ENCODE measurements around the gene AGPAT4.

AGPAT4 gene

DNA sequence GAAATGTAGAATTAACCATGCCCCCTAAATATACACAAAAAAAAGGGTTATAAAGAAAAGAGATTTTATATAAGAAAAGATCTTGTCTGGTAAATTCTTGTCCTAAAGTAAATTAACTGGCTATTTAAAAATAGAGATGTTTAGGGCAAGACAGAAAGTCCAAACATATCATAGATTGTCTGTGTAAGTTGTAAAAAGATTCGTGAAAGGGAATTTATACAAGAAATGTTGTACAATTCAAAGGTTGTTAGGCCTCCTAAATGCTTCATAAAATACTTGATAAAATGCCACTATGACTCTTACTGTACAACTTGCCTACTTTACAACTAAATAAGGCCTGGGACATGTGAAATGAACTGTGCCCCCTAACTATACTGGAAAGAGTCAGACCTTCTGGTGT is 21.9 kb upstream of the AGPAT4 start:
- DNase-seq (ENCODE audit: low spot score) = no peak
- TF ChIP-seq, protein P1, sequence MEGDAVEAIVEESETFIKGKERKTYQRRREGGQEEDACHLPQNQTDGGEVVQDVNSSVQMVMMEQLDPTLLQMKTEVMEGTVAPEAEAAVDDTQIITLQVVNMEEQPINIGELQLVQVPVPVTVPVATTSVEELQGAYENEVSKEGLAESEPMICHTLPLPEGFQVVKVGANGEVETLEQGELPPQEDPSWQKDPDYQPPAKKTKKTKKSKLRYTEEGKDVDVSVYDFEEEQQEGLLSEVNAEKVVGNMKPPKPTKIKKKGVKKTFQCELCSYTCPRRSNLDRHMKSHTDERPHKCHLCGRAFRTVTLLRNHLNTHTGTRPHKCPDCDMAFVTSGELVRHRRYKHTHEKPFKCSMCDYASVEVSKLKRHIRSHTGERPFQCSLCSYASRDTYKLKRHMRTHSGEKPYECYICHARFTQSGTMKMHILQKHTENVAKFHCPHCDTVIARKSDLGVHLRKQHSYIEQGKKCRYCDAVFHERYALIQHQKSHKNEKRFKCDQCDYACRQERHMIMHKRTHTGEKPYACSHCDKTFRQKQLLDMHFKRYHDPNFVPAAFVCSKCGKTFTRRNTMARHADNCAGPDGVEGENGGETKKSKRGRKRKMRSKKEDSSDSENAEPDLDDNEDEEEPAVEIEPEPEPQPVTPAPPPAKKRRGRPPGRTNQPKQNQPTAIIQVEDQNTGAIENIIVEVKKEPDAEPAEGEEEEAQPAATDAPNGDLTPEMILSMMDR (IDR thresholded peaks at IDR 0.05) = no peak
- no peak overlapping the region for H3K4me3 ChIP-seq
- H3K27ac ChIP-seq = no peak overlapping the region

DNA sequence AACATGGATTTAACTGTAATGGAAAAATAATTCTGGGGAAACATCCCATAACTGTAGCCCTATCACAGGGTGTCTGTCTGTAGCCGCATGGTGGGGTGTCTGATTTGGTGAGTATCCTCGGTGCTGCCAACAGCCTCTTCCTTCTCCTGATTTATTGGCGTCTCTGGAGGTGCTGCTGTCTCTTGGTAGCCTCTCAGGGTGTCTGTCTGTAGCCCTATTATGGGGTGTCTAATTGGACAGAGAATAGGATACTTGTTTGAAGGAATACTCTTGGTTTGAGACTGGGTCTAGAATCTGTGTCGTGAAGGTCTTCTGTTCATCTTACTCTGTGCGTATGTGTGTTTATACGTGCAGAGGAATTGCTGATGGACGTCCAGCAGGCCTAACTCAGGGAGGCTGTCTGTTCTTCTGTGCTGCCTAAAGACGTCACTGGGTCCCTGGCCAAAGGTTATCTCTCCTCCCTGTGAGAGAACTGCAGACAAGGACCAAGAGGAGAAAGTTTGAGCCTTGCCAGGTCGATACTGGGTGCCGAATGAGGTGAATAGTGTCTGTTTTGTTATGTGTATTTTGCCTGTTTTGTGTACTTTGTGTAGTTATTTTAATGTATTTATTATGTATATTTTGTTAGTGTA is 18.9 kb upstream of the AGPAT4 start:
- TF ChIP-seq, protein P1 (IDR thresholded peaks at IDR 0.05) = no peak
- H3K4me3 ChIP-seq = no peak overlapping the region
- no peak for DNase-seq (ENCODE audit: low spot score)
- no peak overlapping the region for H3K27ac ChIP-seq

DNA sequence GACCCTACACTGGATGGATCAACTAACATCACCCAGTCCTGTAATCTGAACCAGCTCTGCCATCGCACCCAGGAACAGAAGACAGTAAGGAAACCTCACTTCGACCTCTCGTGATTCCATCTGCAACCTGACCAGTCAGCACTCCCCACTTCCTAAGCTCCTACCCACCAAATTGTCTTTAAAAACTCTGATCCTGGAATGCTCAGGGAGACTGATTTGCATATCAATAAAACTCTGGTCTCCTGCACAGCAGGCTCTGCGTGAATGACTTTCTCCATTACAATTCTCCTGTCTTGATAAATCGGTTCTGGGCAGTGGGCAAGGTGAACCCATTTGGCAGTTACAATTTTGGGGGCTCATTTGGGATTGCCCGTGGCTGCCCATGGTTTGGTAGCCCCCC is 18.3 kb upstream of the AGPAT4 start:
- H3K27ac ChIP-seq = no peak overlapping the region
- no peak for DNase-seq (ENCODE audit: low spot score)
- no peak overlapping the region for H3K4me3 ChIP-seq
- TF ChIP-seq, protein P1 (IDR thresholded peaks at IDR 0.05) = no peak

DNA sequence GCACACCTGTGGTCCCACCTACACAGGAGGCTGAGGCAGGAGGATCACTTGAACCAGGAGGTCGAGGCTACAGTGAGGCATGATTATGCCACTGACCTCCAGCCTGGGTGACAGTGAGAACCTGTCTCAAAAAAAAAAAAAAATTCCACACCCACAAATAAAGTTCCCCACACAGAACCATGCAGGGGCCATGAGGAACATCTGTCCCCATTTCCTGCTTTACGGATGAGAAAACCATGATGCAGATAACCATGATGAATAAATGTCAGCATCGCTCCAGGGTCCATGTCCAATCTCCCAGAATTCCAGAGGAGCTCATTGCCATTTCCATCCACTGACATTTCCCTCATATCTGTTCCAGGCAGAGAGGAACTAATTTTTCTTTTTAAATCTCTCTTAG is 16.9 kb upstream of the AGPAT4 start:
- TF ChIP-seq, protein P1 (IDR thresholded peaks at IDR 0.05) = no peak
- no peak for DNase-seq (ENCODE audit: low spot score)
- H3K27ac ChIP-seq = no peak overlapping the region
- no peak overlapping the region for H3K4me3 ChIP-seq

DNA sequence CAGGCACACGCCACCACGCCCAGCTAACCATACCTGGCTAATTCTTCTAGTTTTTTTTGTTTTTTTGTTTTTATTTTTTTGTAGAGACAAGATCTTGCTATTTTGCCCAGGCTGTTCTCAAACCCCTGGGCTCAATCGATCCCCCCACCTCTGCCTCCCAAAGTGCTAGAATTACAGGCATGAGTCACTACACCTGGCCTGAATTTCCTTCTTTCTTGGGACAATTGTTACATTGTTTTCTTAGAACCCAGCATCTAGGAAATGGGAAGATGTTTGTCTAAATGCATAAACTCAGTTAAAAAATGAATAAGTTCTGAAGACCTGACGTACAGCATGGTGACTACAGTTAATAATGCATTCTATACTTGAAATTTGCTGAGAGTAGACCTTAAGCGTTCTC is 10.8 kb upstream of the AGPAT4 start:
- no peak overlapping the region for H3K27ac ChIP-seq
- TF ChIP-seq, protein P1 (IDR thresholded peaks at IDR 0.05) = no peak
- no peak overlapping the region for H3K4me3 ChIP-seq
- DNase-seq (ENCODE audit: low spot score) = no peak

DNA sequence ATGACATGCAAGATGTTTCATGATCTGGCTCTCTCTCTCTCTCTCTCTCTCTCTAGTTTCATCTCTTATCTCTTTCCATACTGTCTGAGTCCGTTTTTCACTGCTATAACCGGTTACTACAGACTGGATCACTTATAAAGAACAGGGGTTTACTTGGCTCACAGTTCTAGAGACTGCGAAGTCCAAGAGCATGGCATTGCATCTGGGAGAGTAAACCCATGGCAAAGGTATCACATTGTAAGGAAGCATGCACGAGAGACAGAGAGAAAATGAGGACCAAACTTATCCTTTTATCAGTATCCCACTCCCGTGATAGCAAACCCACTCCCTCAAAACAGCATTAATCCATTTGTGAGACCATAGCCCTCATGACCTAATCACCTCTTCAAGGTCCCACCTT is 7.2 kb upstream of the AGPAT4 start:
- H3K27ac ChIP-seq = no peak overlapping the region
- TF ChIP-seq, protein P1 (IDR thresholded peaks at IDR 0.05) = no peak
- no peak for DNase-seq (ENCODE audit: low spot score)

DNA sequence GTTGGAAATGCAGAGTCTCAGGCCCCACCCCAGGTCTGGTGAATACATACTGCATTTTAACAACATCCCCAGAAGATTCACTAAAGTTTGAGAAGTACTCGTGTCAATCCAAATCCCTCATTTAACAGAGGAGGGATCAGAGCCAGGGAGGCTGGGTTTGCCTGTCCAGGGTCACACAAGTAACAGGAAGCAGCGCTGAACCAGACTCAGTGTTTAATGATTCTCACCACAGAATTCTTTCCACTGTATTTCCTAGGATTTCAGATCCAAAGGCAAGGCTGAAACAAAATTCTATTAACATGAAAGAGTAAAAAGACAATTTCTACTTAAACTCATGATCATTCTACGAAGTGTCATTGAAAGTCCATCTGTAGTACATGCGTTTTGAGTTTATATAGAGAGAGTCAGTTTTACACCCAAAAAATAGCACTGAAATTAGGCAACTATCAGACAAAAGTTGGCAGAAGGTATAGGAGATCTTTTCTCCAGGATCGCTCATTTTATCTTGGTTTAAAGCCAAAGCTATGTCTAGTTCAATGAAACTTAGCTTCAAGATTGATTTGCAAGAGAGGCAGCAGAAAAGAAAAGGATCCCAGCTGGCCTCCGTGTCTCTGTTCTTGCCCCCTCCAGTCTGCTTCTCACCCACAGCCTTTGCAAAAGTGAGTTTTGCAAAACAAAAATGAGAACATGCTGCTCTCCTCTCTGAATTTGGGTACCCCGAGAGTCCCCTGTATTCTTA is 6.0 kb upstream of the AGPAT4 start:
- H3K27ac ChIP-seq = no peak overlapping the region
- H3K4me3 ChIP-seq = no peak overlapping the region
- TF ChIP-seq, protein P1 (IDR thresholded peaks at IDR 0.05) = no peak
- DNase-seq (ENCODE audit: low spot score) = no peak

More for the DNA sequence above, 7.2 kb upstream of the AGPAT4 start:
- no peak overlapping the region for H3K4me3 ChIP-seq

Data from coronary artery (tissue), 2 donors.